Stimulated activated naive CD8-positive, alpha-beta T cell treated with anti-CD3 and anti-CD28 coated beads, Interleukin-15, amount 100 ng/mL, for 72 hours (primary cell): Measurements from ENCODE around the gene RARS1.

ENCODE experiments used
- ATAC-seq: fragments of 150-1000 bp; cut with Tn5 transposase; 2 replicates; pipeline ENCODE4 v1.10.0; 2021; ENCODE audit warnings: mild to moderate bottlenecking, moderate library complexity
- DNase-seq, 2 donors: peaks; one replicate each; pipeline ENCODE4 v3.0.0; 2021 to 2022
- H3K27ac Mint-ChIP-seq, 2 donors: one replicate each; pipeline ENCODE4 v1.8.0; 2022; ENCODE audit warnings: mild to moderate bottlenecking in 2 of 2, mixed read lengths in 2 of 2, moderate library complexity in 2 of 2
- H3K27me3 Mint-ChIP-seq: one replicate; pipeline ENCODE4 v1.8.0; 2022; ENCODE audit warnings: mixed read lengths
- H3K4me1 Mint-ChIP-seq: one replicate; pipeline ENCODE4 v1.8.0; 2022; ENCODE audit warnings: mild to moderate bottlenecking, mixed read lengths
- H3K4me3 Mint-ChIP-seq, 2 donors: one replicate each; pipeline ENCODE4 v1.8.0; 2022; ENCODE audit warnings: mild to moderate bottlenecking in 2 of 2, mixed read lengths in 2 of 2, moderate library complexity in 1 of 2
- H3K9me3 Mint-ChIP-seq, 2 donors: one replicate each; pipeline ENCODE4 v1.8.0; 2022; ENCODE audit warnings: mixed read lengths in 2 of 2

Gene RARS1

DNA sequence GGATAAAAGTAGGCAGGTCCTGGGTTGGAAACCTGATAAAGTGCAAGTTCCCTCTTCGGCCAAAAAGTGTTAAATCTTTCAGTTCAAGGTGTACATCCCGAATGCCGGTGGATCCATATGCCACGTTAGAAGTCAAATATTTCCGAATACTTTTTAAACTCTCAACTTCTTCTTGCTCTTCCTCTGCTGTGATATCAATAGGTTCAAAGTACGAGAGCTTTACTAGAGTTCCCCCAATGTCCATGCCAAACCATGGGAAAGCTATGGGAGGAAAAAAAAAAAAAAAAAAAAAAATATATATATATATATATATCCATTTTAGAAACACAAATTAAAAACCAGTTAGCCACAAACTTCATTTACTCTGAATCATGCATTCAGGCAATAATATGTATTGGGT lies 82.5 kb downstream of the RARS1 start:
- Mint-ChIP-seq H3K27me3 (no peaks in the 10 kb centered on the region), H3K4me3 (no peak overlapping the region), H3K9me3 (no peaks in the 10 kb centered on the region), H3K27ac (no peak overlapping the region), H3K4me1 (peaks cover 6% of the 10 kb centered on the region)
- no peak for ATAC-seq
- no peak for DNase-seq
